Glutamatergic neuron (in vitro differentiated cells): ENCODE measurements around the gene PAQR8. TPM values are rescaled to one million over a fixed set of nuclear protein-coding genes. Genes with fewer than 3 reads are reported as not detected.

Experiments
- DNase-seq: peaks from one replicate; pipeline ENCODE4 v3.0.0; 2022
- H3K27ac Mint-ChIP-seq: one replicate; pipeline ENCODE4 v1.8.0; 2020; ENCODE audit warnings: mild to moderate bottlenecking, mixed read lengths, inconsistent platforms; ENCODE audit not compliant: unreplicated experiment
- H3K27me3 Mint-ChIP-seq: one replicate; pipeline ENCODE4 v1.8.0; 2020; ENCODE audit warnings: mild to moderate bottlenecking, moderate library complexity, mixed read lengths, inconsistent platforms; ENCODE audit not compliant: unreplicated experiment
- H3K36me3 Mint-ChIP-seq: one replicate; pipeline ENCODE4 v1.8.0; 2020; ENCODE audit warnings: mild to moderate bottlenecking, mixed read lengths, inconsistent platforms; ENCODE audit not compliant: unreplicated experiment
- H3K4me1 Mint-ChIP-seq: one replicate; pipeline ENCODE4 v1.8.0; 2020; ENCODE audit warnings: mild to moderate bottlenecking, low read depth, mixed read lengths, inconsistent platforms; ENCODE audit not compliant: unreplicated experiment
- H3K4me3 Mint-ChIP-seq: one replicate; pipeline ENCODE4 v1.8.0; 2020; ENCODE audit warnings: mild to moderate bottlenecking, mixed read lengths, inconsistent platforms; ENCODE audit not compliant: unreplicated experiment
- H3K9me3 Mint-ChIP-seq: one replicate; pipeline ENCODE4 v1.8.0; 2020; ENCODE audit warnings: mild to moderate bottlenecking, moderate library complexity, mixed read lengths, inconsistent platforms; ENCODE audit not compliant: unreplicated experiment
- total RNA-seq: library from RNA; stranded (reverse); fragmentation: NEBNext Ultra II Directional; extraction: Animal tissue kit (Norgen Biotek cat#: 25700); gene quantifications from one replicate; pipeline ENCODE4 v1.2.1, GENCODE V29; 2021; ENCODE audit not compliant: unreplicated experiment
- TF ChIP-seq, protein P1 (sequence below): fragments of 200-600 bp; sonication (generic); IDR thresholded peaks from one replicate; pipeline ENCODE4 v1.5.0; 2021; ENCODE audit not compliant: partially characterized antibody, unreplicated experiment

Gene PAQR8
- total RNA-seq, 1 donor from 2014 or later, result 2.7 TPM

DNA sequence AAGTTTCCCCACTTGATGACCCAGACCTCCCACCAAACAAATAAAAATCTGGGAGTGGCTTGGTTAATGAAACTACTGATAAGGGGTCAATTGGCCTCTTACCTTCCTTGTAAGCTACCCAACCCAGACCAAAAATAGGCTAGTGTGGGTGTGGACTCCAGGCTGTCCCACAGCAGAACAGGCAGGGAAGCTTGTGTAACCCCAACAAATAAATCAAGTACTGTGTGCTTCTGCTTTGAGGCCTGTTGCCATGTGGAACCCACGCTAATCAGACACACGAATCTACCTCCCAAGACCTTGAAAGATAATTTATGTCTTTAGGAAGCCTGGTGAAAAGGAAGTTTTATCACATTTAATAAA lies 33.7 kb upstream of the PAQR8 start:
- H3K27ac Mint-ChIP-seq, result no peak overlapping the region
- no peak for DNase-seq
- H3K27me3 Mint-ChIP-seq, result peaks cover 2% of the 10 kb centered on the region
- H3K4me3 Mint-ChIP-seq, result no peak overlapping the region
- TF ChIP-seq, protein P1, sequence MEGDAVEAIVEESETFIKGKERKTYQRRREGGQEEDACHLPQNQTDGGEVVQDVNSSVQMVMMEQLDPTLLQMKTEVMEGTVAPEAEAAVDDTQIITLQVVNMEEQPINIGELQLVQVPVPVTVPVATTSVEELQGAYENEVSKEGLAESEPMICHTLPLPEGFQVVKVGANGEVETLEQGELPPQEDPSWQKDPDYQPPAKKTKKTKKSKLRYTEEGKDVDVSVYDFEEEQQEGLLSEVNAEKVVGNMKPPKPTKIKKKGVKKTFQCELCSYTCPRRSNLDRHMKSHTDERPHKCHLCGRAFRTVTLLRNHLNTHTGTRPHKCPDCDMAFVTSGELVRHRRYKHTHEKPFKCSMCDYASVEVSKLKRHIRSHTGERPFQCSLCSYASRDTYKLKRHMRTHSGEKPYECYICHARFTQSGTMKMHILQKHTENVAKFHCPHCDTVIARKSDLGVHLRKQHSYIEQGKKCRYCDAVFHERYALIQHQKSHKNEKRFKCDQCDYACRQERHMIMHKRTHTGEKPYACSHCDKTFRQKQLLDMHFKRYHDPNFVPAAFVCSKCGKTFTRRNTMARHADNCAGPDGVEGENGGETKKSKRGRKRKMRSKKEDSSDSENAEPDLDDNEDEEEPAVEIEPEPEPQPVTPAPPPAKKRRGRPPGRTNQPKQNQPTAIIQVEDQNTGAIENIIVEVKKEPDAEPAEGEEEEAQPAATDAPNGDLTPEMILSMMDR, result no peak
- H3K9me3 Mint-ChIP-seq, result peaks cover 2% of the 10 kb centered on the region
- H3K4me1 Mint-ChIP-seq, result no peaks in the 10 kb centered on the region
- no peaks in the 10 kb centered on the region for H3K36me3 Mint-ChIP-seq

DNA sequence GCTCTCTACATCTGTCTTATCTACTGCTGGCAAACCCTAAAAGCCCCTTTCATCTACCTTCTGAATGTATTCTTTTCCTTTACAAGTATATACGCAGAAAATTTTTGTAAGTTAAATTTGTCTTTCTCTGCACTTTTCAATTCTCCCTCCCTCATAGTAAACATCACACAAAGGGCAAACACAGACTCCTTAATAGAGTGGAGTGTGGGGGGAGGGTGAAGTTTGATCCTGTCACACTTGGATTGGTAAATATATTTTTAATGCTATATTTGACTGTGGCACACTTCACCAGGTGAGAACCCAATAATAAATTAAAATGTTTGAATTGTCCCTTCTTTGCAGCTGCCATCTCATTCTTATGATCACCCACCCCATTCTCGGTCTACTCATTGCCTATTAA lies 33.2 kb upstream of the PAQR8 start:
- peaks cover 2% of the 10 kb centered on the region for H3K9me3 Mint-ChIP-seq
- H3K27me3 Mint-ChIP-seq, result peaks cover 2% of the 10 kb centered on the region
- no peak for DNase-seq
- no peak overlapping the region for H3K27ac Mint-ChIP-seq
- H3K4me1 Mint-ChIP-seq, result no peaks in the 10 kb centered on the region
- no peaks in the 10 kb centered on the region for H3K36me3 Mint-ChIP-seq
- no peak overlapping the region for H3K4me3 Mint-ChIP-seq
- TF ChIP-seq, protein P1, result no peak

DNA sequence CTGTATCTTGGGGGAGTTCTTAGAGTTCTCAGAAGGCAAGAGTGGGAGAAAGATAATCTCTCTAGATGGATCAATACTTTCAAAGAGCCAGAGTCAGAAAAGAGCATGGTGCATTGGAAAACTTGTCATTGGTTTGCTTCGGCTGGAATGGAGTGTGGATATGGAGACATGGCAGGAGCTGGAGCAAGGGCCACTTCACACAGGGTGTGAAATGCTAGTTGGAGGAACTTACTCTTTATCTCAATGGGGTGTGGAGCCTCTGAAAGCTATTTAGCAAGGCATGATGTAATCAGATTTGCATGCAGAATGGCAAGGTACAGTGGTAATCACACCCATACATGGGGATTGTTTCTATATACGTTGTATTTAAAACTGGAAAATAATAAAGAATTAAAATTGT lies 31.5 kb upstream of the PAQR8 start:
- Mint-ChIP-seq H3K36me3 (no peaks in the 10 kb centered on the region), H3K27me3 (peaks cover 2% of the 10 kb centered on the region), H3K4me3 (no peak overlapping the region), H3K4me1 (no peaks in the 10 kb centered on the region), H3K27ac (no peak overlapping the region), H3K9me3 (peaks cover 2% of the 10 kb centered on the region)
- no peak for DNase-seq
- TF ChIP-seq, protein P1, result no peak

DNA sequence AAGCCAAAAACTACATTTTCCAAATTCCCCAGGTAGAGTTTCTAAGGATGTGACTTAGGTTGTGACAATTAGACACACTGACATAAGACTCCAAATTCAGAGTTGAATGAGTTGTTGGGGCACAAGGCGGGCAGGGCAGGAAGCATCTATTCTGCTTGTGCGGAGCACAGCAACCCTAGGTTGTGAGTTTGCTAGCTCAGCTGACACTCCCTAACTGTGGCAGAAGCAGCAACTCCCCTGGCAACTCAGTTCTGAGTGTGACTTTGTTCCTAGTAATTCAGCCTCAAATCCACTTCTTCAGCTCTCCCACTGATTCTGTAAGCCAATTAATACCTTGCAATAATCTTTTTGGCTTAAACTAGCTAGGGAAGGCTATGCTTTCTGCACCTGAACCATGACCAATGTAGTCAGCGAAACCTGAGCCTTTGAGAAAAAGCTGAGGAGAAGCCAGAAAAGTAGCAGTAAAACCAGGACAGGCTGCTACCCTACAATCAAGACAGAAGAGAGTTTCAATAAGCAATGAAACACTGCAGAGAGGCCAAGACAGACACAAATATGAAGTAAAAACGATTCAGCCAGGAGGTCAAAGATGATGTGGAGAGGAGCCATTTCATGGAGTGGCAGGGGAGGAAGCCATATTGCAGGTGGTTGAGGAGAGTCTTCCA lies 30.0 kb upstream of the PAQR8 start:
- DNase-seq, result no peak
- TF ChIP-seq, protein P1, result no peak
- H3K9me3 Mint-ChIP-seq, result no peaks in the 10 kb centered on the region
- no peaks in the 10 kb centered on the region for H3K27me3 Mint-ChIP-seq
- H3K27ac Mint-ChIP-seq, result no peak overlapping the region
- H3K4me3 Mint-ChIP-seq, result no peak overlapping the region
- no peaks in the 10 kb centered on the region for H3K36me3 Mint-ChIP-seq
- H3K4me1 Mint-ChIP-seq, result no peaks in the 10 kb centered on the region

DNA sequence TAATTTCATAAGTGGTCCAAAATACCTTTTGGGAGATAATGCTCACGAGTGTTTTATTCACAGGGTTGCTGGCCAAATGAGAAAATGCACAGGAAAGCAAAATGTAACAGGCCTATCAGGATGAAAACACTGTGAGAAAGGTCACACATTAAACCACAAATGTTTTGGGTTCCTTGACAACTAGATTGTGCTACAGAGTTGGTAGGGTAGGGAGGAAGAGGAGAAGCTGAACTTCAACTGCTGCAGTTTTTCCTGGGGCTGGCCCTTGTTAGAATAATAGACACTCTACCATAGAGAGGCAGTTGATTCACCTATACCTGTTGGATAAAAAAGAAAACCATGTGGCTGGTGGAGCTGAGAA lies 28.1 kb upstream of the PAQR8 start:
- DNase-seq, result no peak
- H3K9me3 Mint-ChIP-seq, result no peaks in the 10 kb centered on the region
- TF ChIP-seq, protein P1, result no peak
- H3K36me3 Mint-ChIP-seq, result no peaks in the 10 kb centered on the region
- no peak overlapping the region for H3K4me3 Mint-ChIP-seq
- no peaks in the 10 kb centered on the region for H3K27me3 Mint-ChIP-seq
- no peaks in the 10 kb centered on the region for H3K4me1 Mint-ChIP-seq
- no peak overlapping the region for H3K27ac Mint-ChIP-seq
